Activated CD4-positive, alpha-beta T cell treated with anti-CD3 and anti-CD28 coated beads for 1 hour (primary cell): Measurements from ENCODE around the gene PCDHB12.
"Not testable (repeated sequence)": the region's sequence is repeated elsewhere in the genome, so short reads cannot be mapped to it uniquely, and the experiment has no call there.

Experiments
- DNase-seq: peaks from one replicate; pipeline ENCODE4 v3.0.0-alpha.2; 2020

PCDHB12 gene

GRCh38 chr5:141208478-141208877, at the start of gene PCDHB12:
PCDHB12 (plus strand) TSS chr5:141208719; CDS start chr5:141208908, 189 bp downstream.
- no peak for DNase-seq

DNA sequence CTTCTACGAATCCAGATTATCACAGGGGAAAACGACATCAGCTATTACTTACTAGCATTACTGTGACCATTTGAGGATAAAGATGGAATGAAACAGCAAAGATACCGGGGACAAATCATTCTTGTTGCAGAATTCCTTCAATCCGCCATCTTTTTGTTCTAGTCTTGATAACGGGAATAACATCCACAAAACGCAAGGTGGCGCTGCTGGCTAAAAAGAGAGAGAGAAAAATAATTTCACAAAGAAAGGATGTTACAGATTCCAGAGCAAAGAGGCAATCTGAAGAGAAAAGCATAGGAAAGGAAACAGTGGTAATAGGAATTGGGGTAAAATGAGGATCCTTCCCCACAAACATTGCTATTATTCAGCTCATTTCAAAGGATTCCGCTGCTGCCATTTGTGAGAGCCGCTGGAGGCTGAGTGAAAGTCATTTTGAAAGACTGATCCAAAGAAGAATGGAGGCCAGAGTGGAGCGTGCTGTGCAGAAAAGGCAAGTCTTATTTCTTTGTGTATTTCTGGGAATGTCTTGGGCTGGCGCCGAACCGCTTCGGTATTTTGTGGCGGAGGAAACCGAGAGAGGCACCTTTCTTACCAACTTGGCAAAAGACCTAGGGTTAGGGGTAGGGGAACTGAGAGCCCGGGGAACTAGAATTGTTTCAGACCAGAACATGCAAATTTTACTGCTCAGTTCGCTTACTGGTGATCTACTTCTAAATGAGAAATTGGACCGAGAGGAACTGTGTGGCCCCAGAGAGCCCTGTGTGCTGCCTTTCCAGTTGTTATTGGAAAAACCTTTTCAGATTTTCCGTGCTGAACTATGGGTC, 35.9 kb upstream of the PCDHB12 start, which contains the start of gene PCDHB7:
Gene PCDHB7, plus strand, starts transcription at position 264 of the 824 bp plus-strand sequence. Its CDS starts 192 bp downstream, at position 456.
- DNase-seq = no peak

DNA sequence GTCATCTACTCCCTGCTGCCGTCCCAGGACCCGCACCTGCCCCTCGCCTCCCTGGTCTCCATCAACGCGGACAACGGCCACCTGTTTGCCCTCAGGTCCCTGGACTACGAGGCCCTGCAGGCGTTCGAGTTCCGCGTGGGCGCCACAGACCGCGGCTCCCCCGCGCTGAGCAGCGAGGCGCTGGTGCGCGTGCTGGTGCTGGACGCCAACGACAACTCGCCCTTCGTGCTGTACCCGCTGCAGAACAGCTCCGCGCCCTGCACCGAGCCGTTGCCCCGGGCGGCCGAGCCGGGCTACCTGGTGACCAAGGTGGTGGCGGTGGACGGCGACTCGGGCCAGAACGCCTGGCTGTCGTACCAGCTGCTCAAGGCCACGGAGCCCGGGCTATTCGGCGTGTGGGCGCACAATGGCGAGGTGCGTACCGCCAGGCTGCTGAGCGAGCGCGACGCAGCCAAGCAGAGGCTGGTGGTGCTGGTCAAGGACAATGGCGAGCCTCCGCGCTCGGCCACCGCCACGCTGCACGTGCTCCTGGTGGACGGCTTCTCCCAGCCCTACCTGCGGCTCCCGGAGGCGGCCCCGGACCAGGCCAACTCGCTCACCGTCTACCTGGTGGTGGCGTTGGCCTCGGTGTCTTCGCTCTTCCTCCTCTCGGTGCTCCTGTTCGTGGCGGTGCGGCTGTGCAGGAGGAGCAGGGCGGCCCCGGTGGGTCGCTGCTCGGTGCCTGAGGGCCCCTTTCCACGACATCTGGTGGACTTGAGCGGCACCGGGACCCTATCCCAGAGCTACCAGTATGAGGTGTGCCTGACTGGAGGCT, 34.0 kb upstream of the PCDHB12 start:
- not testable (repeated sequence) for DNase-seq

DNA sequence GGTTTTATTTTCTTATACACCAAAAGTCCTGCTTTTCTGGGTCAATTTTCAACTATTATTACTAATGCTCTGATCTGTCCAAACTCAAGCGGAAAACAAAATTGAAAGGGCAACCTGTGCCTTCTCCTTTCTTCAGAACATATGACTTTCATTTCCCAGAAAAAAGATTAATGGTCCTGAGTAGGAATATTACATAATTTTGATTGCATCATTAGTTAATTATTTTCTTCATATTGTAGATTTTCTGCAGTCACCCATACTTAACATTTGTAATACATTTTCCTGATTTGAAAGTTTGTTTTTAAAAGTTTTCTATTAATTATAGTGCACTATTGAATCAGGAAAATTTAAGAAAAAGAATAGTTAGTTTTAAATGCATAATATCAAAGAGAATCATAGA, 32.6 kb upstream of the PCDHB12 start:
- no peak for DNase-seq

- not testable (repeated sequence) for DNase-seq
These were observed 30.8 kb upstream of the PCDHB12 start, which contains the start of gene PCDHB8 for GRCh38 chr5:141177577-141178191. PCDHB8 (plus strand) TSS chr5:141177790; CDS start chr5:141178035, 245 bp downstream.

- DNase-seq = not testable (repeated sequence)
These were observed 29.1 kb upstream of the PCDHB12 start for GRCh38 chr5:141179371-141179770.

DNA sequence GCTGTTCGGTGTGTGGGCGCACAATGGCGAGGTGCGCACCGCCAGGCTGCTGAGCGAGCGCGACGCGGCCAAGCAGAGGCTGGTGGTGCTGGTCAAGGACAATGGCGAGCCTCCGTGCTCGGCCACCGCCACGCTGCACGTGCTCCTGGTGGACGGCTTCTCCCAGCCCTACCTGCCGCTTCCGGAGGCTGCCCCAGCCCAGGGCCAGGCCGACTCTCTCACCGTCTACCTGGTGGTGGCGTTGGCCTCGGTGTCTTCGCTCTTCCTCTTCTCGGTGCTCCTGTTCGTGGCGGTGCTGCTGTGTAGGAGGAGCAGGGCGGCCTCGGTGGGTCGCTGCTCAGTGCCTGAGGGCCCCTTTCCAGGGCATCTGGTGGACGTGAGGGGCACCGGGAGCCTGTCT, 28.6 kb upstream of the PCDHB12 start:
- DNase-seq = not testable (repeated sequence)

GRCh38 chr5:141180313-141180712, 28.2 kb upstream of the PCDHB12 start:
- no peak for DNase-seq

DNA sequence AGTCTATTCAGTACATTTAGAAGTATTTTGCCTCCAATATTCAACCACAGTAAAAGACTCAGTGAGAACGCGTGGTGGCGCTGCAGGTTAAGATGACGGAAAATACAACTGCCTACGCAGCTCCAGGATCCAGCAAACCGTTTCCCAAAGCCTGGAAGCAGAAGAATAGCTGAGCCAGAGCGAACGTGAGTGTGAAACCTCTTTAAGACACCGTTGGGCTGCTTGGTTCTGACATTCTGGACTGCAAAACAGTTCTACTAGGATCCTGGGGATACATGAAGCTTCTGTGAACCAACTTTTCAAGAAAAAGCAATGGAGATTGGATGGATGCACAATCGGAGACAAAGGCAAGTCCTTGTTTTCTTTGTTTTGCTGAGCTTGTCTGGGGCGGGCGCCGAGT, 26.3 kb upstream of the PCDHB12 start, which contains the start of gene PCDHB16:
Gene PCDHB16, plus strand, starts transcription at position 140 of the 400 bp plus-strand sequence. Its CDS starts 173 bp downstream, at position 313.
- DNase-seq = no peak

DNA sequence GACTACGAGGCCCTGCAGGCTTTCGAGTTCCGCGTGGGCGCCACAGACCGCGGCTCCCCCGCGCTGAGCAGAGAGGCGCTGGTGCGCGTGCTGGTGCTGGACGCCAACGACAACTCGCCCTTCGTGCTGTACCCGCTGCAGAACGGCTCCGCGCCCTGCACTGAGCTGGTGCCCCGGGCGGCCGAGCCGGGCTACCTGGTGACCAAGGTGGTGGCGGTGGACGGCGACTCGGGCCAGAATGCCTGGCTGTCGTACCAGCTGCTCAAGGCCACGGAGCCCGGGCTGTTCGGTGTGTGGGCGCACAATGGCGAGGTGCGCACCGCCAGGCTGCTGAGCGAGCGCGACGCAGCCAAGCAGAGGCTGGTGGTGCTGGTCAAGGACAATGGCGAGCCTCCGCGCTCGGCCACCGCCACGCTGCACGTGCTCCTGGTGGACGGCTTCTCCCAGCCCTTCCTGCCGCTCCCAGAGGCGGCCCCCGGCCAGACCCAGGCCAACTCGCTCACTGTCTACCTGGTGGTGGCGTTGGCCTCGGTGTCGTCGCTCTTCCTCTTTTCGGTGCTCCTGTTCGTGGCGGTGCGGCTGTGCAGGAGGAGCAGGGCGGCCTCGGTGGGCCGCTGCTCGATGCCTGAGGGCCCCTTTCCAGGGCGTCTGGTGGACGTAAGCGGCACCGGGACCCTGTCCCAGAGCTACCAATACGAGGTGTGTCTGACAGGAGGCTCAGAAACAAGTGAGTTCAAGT, 24.2 kb upstream of the PCDHB12 start:
- DNase-seq = not testable (repeated sequence)

DNA sequence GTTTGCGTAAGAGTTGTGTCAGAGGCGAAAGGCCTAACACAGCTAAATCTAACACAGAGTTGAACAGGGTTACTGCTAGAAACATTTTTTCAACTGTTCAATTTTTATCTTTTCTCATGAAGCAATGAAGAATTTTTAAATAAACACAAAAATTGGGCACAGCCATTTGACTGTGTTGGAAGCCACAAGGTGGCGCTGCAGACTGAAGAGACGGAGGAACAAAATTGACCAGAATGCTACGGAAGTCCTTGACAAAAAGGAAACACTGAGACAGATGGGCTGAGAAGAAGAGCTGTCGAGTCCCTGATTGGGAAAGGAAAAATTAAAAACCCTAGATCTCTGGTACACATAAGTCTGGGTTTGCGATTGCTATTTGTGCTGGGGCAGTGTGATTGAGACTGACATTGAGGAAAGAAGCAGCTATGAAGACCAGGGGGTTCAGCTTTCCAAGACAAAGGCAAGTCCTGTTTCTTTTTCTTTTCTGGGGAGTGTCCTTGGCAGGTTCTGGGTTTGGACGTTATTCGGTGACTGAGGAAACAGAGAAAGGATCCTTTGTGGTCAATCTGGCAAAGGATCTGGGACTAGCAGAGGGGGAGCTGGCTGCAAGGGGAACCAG, 21.5 kb upstream of the PCDHB12 start, which contains the start of gene PCDHB9:
Gene PCDHB9, plus strand, starts transcription at position 265 of the 616 bp plus-strand sequence. Its CDS starts 158 bp downstream, at position 423.
- DNase-seq = no peak

- not testable (repeated sequence) for DNase-seq
These were observed 19.8 kb upstream of the PCDHB12 start for GRCh38 chr5:141188682-141189081.

DNA sequence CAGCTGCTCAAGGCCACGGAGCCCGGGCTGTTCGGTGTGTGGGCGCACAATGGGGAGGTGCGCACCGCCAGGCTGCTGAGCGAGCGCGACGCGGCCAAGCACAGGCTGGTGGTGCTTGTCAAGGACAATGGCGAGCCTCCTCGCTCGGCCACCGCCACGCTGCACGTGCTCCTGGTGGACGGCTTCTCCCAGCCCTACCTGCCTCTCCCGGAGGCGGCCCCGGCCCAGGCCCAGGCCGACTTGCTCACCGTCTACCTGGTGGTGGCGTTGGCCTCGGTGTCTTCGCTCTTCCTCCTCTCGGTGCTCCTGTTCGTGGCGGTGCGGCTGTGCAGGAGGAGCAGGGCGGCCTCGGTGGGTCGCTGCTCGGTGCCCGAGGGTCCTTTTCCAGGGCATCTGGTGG, 19.4 kb upstream of the PCDHB12 start:
- DNase-seq = not testable (repeated sequence)

- no peak for DNase-seq
These were observed 16.3 kb upstream of the PCDHB12 start, which contains the start of gene PCDHB10 for GRCh38 chr5:141192110-141192725. PCDHB10 (plus strand) TSS chr5:141192353; CDS start chr5:141192553, 200 bp downstream.

DNA sequence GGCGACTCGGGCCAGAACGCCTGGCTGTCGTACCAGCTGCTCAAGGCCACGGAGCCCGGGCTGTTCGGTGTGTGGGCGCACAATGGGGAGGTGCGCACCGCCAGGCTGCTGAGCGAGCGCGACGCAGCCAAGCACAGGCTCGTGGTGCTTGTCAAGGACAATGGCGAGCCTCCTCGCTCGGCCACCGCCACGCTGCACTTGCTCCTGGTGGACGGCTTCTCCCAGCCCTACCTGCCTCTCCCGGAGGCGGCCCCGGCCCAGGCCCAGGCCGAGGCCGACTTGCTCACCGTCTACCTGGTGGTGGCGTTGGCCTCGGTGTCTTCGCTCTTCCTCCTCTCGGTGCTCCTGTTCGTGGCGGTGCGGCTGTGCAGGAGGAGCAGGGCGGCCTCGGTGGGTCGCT, 14.2 kb upstream of the PCDHB12 start:
- not testable (repeated sequence) for DNase-seq

GRCh38 chr5:141196363-141196762, 12.2 kb upstream of the PCDHB12 start:
- DNase-seq = no peak

DNA sequence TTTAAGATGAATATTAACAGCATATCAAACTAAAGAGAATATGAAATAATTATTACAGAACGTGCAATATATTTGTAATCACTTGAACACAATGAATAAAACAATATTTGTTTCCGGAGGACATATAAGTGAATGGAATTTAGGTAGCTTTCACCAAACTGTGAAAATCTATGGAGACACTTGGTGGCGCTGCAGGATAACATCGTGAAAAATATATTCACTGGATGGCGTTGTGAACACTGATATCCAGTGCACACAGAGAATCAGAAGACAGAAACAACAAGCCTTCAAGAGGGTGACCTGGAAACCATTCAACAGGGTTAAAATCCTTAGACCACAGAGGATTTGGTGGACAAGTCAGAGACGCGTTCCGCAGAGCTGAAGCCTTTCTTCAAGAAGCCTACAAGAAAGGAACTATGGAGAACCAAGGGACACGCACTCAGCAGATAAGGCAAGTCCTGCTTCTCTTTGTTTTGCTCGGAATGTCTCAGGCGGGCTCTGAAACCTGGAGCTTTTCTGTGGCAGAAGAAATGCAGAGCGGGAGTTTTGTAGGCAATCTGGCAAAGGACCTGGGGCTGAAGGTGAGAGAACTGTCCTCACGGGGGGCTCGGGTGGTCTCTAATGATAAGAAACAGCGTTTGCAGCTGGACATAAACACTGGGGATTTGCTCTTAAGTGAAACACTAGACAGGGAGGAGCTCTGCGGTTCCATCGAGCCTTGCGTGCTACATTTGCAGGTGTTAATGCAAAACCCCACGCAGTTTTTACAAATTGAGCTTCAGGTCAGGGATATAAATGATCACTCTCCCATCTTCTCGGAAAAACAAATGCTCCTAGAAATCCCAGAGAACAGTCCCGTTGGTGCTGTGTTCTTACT, 8.9 kb upstream of the PCDHB12 start, which contains the start of gene PCDHB11:
Gene PCDHB11, plus strand, starts transcription at position 269 of the 877 bp plus-strand sequence. Its CDS starts 148 bp downstream, at position 417.
- no peak for DNase-seq

- not testable (repeated sequence) for DNase-seq
These were observed 7.4 kb upstream of the PCDHB12 start for GRCh38 chr5:141201126-141201525.

- DNase-seq = not testable (repeated sequence)
These were observed 6.9 kb upstream of the PCDHB12 start for GRCh38 chr5:141201646-141202045.

- not testable (repeated sequence) for DNase-seq
These were observed 1.8 kb downstream of the PCDHB12 start for GRCh38 chr5:141210281-141210680.
